PC-3 (cell line): Measurements from ENCODE around the gene NR2C1.

Experiments
- EZH2 ChIP-seq: fragments of 300-600 bp; sonication (generic); IDR thresholded peaks from one replicate; pipeline ENCODE4 v1.6.1; 2017; ENCODE audit warnings: antibody characterized with exemption, mild to moderate bottlenecking, low read length; ENCODE audit not compliant: unreplicated experiment
- TF ChIP-seq, protein P1 (sequence below): fragments of 300-600 bp; sonication (generic); conservative IDR thresholded peaks from 2 replicates; pipeline ENCODE4 v1.5.1; 2017; ENCODE audit warnings: antibody characterized with exemption, low read depth, mild to moderate bottlenecking, low read length

- TF ChIP-seq, protein P1, sequence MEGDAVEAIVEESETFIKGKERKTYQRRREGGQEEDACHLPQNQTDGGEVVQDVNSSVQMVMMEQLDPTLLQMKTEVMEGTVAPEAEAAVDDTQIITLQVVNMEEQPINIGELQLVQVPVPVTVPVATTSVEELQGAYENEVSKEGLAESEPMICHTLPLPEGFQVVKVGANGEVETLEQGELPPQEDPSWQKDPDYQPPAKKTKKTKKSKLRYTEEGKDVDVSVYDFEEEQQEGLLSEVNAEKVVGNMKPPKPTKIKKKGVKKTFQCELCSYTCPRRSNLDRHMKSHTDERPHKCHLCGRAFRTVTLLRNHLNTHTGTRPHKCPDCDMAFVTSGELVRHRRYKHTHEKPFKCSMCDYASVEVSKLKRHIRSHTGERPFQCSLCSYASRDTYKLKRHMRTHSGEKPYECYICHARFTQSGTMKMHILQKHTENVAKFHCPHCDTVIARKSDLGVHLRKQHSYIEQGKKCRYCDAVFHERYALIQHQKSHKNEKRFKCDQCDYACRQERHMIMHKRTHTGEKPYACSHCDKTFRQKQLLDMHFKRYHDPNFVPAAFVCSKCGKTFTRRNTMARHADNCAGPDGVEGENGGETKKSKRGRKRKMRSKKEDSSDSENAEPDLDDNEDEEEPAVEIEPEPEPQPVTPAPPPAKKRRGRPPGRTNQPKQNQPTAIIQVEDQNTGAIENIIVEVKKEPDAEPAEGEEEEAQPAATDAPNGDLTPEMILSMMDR, result no peak
- TF ChIP-seq EZH2, result no peak
Measured at GRCh38 chr12:95115641-95116040, 42.2 kb upstream of the NR2C1 start.
